ENCODE results near the gene HOXD8. TPM values are rescaled to one million over a fixed set of nuclear protein-coding genes. Genes with fewer than 3 reads are reported as not detected.

HOXD8 gene
- total and polyA plus RNA-seq, 5 donors, result 0.11 to 0.63 (median 0.38) TPM

DNA sequence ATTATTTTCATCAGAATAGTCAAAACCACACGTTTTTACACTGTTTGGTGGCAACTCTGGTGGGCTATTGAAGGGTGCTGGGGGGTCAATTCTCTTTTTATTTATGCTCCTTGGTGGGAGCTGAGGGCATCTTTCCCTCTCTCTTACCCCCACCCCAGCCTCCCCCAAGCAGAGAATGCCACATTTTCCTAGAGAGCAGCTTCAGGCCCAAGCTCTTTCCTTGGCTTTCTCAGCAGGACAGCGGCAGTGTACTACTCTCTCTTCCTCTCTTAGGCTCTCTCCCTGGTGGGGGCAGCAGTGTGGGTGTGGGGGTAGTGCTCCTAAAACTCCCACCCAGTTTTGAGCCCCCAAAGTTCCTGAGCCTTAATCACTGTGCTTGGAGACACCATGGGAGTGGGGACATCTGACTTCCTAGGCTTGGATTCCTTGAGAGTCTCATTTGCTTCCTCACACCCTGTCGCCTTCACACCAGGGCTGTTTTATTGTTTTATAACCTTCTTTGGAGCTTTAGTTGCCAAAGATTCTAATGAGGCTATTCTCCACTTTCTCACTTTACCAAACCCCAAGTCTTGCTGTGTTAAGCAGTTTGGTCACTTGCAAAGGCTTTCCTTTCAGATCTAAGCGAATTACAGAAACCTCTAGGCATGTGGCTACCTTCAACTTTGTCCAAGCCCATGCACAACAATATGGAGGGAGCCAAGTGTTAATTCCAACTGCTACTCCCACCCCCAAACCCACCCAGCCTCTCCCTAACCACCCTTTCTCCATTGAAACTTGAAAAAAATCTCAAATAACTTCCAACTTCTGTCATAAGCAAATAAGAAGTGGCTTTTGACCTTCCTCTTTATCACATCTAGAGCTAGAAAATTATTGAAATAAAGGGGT lies 15.8 kb downstream of the HOXD8 start:
- ATAC-seq, result no peak
- Histone ChIP-seq H3K27me3 (ENCODE audit: control insufficient read depth, insufficient read depth) (peaks cover 8% of the 10 kb centered on the region), H3K27ac (ENCODE audit: low read length) (no peak overlapping the region), H3K4me1 (ENCODE audit: control insufficient read depth, insufficient read depth, low read length) (no peaks in the 10 kb centered on the region), H3K4me3 (ENCODE audit: low read length) (no peak overlapping the region), H3K9me3 (ENCODE audit: control insufficient read depth, low read length) (no peaks in the 10 kb centered on the region)
- DNase-seq, result no peak
- WGBS, result 47% methylated on average over 4 of the region's 4 CpGs
- intact Hi-C loops (cut with DNase I), result loop anchor here in 3 of 4 donors (10.0 kb wide), 2 partner anchors 409 to 669 kb away; no protein-coding TSS in a partner anchor

DNA sequence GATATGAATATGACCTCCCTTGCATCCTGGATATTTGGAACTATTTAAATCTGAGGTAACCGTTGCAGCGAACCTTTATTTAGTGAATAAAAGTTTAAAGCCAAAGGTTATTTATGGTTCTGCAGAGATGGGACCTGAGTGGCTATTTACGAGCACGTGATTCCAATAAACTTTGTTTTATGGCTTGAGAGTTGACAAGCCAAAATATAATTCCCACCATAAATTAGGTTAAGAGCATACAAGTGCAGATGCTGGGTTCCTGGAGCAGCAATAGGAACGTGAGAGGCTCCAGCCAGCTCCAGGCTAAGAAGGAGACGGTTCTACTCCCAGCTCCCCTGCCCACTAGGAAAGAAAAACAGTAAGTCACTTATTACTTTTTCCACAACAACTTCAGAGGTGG lies 16.6 kb downstream of the HOXD8 start:
- no peak for ATAC-seq
- H3K4me1 ChIP-seq (ENCODE audit: control insufficient read depth, insufficient read depth, low read length), result no peaks in the 10 kb centered on the region
- no peaks in the 10 kb centered on the region for H3K9me3 ChIP-seq (ENCODE audit: control insufficient read depth, low read length)
- 36% methylated on average over 6 of the region's 6 CpGs for WGBS
- H3K27me3 ChIP-seq (ENCODE audit: control insufficient read depth, insufficient read depth), result peaks cover 8% of the 10 kb centered on the region
- DNase-seq, result no peak
- intact Hi-C loops (cut with DNase I), result loop anchor here in 3 of 4 donors (10.0 kb wide), 2 partner anchors 409 to 669 kb away; no protein-coding TSS in a partner anchor
- H3K27ac ChIP-seq (ENCODE audit: low read length), result no peak overlapping the region
- H3K4me3 ChIP-seq (ENCODE audit: low read length), result no peak overlapping the region

DNA sequence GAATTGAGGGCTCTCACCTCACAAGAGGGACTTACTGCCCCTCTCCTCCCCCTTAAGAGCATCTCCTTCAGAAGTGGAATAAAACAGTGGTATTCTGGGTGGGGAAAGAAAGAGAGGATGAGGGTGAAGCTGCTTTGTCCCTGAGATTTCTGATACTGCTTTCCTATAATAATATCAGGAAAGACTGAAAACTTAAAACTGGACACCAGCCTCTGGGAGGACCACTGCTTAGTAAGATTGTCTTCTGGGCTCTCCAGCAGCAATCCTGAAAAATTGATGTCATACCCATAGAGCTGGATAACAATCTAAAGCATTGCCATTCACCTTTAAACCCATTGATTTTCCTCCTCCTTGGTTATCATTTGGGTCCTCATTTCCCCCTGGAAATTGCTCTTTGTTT lies 17.1 kb downstream of the HOXD8 start:
- DNase-seq (no peak), ATAC-seq (no peak)
- no peak overlapping the region for H3K4me3 ChIP-seq (ENCODE audit: low read length)
- no peak overlapping the region for H3K27ac ChIP-seq (ENCODE audit: low read length)
- H3K27me3 ChIP-seq (ENCODE audit: control insufficient read depth, insufficient read depth), result peaks cover 8% of the 10 kb centered on the region
- peaks cover 2% of the 10 kb centered on the region for H3K4me1 ChIP-seq (ENCODE audit: control insufficient read depth, insufficient read depth, low read length)
- intact Hi-C loops (cut with DNase I), result loop anchor here in 3 of 4 donors (10.0 kb wide), 2 partner anchors 408 to 668 kb away; no protein-coding TSS in a partner anchor
- H3K9me3 ChIP-seq (ENCODE audit: control insufficient read depth, low read length), result no peaks in the 10 kb centered on the region

DNA sequence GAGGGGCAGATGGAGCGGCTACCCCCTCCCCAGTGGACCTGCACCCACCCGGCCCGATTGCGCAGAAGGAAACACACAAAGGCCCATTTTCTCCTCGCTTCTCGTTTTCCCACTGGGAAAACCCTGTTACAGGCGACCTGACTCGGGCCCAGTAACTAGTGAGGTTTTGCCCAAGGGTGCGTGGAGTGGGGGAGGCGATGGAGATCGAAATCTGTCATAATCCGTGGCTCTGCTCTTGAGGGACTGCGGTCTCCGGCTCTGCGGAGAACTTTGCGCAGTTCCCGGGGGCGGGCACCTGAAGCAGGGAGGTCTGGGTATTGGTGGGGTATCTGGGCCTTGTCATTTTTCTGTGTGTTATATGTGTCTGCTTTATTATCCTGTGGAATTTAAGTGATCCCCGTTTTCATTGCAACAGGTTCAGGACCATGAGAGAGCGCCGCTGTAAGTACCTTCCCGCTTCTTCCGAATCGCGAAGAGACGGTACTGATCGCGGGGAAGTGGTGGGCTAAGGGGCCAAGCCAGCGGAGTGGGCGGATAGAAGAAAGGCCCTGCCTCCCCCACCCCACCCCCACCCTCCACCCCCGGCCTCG lies 17.8 kb downstream of the HOXD8 start:
- no peaks in the 10 kb centered on the region for H3K9me3 ChIP-seq (ENCODE audit: control insufficient read depth, low read length)
- no peak for ATAC-seq
- WGBS, result 19% methylated on average over 32 of the region's 32 CpGs
- H3K4me3 ChIP-seq (ENCODE audit: low read length), result no peak overlapping the region
- intact Hi-C loops (cut with DNase I), result loop anchor here in 3 of 4 donors (10.0 kb wide), 2 partner anchors 407 to 667 kb away; no protein-coding TSS in a partner anchor
- H3K27me3 ChIP-seq (ENCODE audit: control insufficient read depth, insufficient read depth), result peaks cover 8% of the 10 kb centered on the region
- no peak overlapping the region for H3K27ac ChIP-seq (ENCODE audit: low read length)
- no peak for DNase-seq
- peaks cover 3% of the 10 kb centered on the region for H3K4me1 ChIP-seq (ENCODE audit: control insufficient read depth, insufficient read depth, low read length)

DNA sequence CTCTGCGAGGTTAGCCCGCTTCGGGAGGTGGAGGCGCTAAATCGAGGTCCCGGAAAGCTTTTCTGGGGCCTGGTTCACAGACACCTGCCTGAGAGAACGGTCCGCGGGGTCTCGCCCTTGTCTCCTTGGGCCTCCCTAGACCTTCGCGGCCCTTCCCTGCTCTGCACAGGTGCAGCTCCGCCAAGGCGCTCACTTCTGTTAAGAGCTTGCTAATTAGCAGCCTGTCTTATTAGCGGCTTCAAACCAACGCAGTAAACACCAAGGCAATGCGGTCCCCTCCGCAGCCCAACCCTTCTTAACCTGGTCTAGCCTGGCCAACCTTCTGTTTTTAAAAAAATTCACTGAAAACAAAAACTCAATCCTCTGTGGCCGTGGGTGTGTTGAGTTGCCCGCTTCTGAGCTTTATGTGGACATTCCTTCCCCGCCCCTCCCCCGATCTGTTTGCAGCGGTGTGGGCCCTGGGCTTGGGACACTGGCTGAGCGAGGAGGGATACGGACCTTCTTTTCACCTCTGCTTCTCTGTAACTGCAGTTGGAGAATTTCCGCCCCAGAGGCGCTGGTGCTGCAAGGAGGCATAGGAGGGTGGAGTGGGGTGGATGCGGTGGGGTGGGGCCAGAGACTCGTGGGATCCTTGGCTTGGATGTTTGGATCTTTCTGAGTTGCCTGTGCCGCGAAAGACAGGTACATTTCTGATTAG lies 18.4 kb downstream of the HOXD8 start:
- Histone ChIP-seq H3K27ac (ENCODE audit: low read length) (no peak overlapping the region), H3K4me3 (ENCODE audit: low read length) (no peak overlapping the region), H3K27me3 (ENCODE audit: control insufficient read depth, insufficient read depth) (peaks cover 8% of the 10 kb centered on the region), H3K4me1 (ENCODE audit: control insufficient read depth, insufficient read depth, low read length) (peaks cover 3% of the 10 kb centered on the region), H3K9me3 (ENCODE audit: control insufficient read depth, low read length) (no peaks in the 10 kb centered on the region)
- 14% methylated on average over 31 of the region's 31 CpGs for WGBS
- DNase-seq (no peak), ATAC-seq (no peak)
- intact Hi-C loops (cut with DNase I), result loop anchor here in 3 of 4 donors (10.0 kb wide), 2 partner anchors 407 to 667 kb away; no protein-coding TSS in a partner anchor

DNA sequence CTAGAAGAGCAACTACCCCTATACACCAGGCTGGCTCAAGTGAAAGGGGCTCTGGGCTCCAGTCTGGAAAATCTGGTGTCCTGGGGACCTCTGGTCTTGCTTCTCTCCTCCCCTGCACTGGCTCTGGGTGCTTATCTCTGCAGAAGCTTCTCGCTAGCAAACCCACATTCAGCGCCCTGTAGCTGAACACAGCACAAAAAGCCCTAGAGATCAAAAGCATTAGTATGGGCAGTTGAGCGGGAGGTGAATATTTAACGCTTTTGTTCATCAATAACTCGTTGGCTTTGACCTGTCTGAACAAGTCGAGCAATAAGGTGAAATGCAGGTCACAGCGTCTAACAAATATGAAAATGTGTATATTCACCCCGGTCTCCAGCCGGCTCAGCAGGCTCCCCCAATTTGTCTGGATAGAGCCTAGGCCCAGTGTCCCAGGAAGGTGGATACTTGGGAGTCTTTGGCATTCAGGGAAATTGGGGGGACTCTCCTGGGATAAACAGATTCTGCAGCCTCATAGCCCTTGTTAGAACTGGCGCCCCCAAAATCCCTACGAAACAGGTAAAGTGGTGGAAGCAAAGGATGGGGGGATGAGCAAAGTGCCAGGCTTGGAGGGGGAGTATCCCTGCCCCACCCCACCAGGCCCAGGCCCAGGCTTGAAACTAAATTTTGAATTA lies 19.4 kb downstream of the HOXD8 start:
- 31% methylated on average over 11 of the region's 11 CpGs for WGBS
- H3K27ac ChIP-seq (ENCODE audit: low read length), result no peak overlapping the region
- H3K4me1 ChIP-seq (ENCODE audit: control insufficient read depth, insufficient read depth, low read length), result peaks cover 3% of the 10 kb centered on the region
- no peak for DNase-seq
- H3K9me3 ChIP-seq (ENCODE audit: control insufficient read depth, low read length), result no peaks in the 10 kb centered on the region
- H3K4me3 ChIP-seq (ENCODE audit: low read length), result no peak overlapping the region
- intact Hi-C loops (cut with DNase I), result loop anchor here in 3 of 4 donors (10.0 kb wide), 2 partner anchors 406 to 666 kb away; no protein-coding TSS in a partner anchor
- ATAC-seq, result no peak
- H3K27me3 ChIP-seq (ENCODE audit: control insufficient read depth, insufficient read depth), result peaks cover 3% of the 10 kb centered on the region

DNA sequence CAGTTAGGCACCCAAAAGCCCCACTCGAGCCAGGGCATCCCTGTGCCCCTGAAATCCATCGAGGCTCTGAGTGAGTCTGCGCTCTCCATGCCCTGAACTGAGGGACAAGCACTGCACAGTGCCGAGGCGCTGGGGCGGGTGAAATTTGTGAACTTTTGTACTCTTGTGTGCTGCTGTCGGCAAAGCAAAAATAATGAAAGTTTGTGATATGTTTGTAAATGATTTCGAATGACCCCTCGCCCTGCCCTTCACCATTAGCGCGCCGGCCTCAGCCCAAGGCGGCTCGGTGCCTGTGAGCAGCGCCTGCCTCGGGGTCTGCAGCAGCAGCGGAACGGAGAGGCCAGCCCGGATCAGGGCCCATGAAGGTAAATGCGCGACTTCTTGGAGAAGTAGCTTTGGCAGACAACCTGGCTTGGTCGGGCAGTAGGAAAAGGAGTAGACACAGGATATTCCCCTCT lies 20.0 kb downstream of the HOXD8 start:
- H3K27ac ChIP-seq (ENCODE audit: low read length), result no peak overlapping the region
- peaks cover 3% of the 10 kb centered on the region for H3K4me1 ChIP-seq (ENCODE audit: control insufficient read depth, insufficient read depth, low read length)
- DNase-seq (no peak), ATAC-seq (no peak)
- peaks cover 3% of the 10 kb centered on the region for H3K27me3 ChIP-seq (ENCODE audit: control insufficient read depth, insufficient read depth)
- WGBS, result 29% methylated on average over 22 of the region's 22 CpGs
- no peak overlapping the region for H3K4me3 ChIP-seq (ENCODE audit: low read length)
- H3K9me3 ChIP-seq (ENCODE audit: control insufficient read depth, low read length), result no peaks in the 10 kb centered on the region
- intact Hi-C loops (cut with DNase I), result loop anchor here in 3 of 4 donors (10.0 kb wide), 2 partner anchors 405 to 665 kb away; no protein-coding TSS in a partner anchor

DNA sequence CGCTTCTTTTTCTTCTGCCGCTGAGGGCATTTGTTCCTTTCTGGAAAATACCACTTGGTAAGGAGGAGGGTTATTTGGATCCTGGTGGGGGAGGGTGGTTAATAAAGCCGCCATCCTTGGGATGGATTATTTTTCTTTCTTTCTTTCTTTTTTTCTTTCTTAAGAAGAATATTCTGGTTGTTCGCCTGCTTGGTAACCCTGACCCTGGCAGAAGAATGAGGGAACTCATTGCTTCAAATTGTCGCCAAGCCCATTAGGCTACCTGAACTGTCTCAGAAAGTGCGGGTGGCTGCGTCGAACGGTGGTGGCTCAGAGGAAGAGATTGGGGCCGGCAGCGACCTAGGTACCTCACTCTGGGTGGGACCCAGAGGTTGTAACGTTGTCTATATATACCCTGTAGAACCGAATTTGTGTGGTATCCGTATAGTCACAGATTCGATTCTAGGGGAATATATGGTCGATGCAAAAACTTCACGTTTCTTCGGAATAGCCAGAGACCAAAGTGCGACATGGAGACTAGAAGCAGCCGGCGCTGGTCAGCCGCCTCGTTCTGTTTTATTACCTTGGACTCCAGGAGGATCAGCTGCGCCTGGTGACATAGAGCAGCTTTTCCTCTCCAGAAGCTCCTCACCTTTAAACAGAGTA lies 20.6 kb downstream of the HOXD8 start:
- H3K9me3 ChIP-seq (ENCODE audit: control insufficient read depth, low read length), result no peaks in the 10 kb centered on the region

DNA sequence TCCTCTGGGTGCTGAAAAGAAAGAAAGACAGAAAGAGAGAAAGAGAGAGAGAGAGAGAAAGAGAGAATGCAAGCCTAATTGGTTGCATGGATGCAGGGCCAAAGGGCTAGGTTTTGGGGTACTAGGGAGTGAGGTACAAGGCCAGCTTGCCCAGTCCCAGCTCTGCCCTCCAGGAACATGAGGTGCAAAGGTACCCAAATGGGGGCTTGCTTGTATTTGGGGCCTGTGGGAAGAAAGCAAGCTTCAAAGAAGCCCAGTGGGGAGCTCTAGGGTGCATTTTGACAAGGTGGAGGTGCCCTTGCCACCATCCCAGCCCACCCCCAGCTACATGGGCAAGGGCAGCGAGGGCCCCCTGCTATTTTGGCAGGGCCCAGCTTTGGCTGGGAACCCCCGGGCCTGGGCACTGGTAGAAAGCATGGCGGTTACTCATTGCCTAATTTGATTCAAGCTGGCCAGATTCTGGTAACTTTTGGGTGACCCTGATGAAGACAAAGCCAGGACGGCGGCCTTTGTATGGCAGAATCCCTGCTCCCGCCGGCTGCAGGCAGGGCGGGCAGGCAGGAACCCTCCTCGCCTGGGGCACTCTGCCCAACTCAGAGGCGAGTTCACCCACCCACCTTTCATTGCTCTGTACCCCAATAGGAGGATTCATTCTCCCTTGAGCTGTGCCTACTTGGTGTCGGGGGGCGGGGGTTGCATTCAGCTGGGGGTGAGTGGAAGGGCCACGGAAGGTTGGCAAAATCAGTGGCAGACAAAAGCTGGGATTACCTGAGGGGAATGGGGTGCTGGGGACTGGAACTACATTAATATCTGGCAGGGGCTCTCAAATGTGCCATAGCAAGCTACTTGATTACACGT lies 21.3 kb downstream of the HOXD8 start:
- Histone ChIP-seq H3K27ac (ENCODE audit: low read length) (no peak overlapping the region), H3K4me3 (ENCODE audit: low read length) (no peak overlapping the region), H3K9me3 (ENCODE audit: control insufficient read depth, low read length) (no peaks in the 10 kb centered on the region), H3K4me1 (ENCODE audit: control insufficient read depth, insufficient read depth, low read length) (peaks cover 3% of the 10 kb centered on the region), H3K27me3 (ENCODE audit: control insufficient read depth, insufficient read depth) (no peaks in the 10 kb centered on the region)
- ATAC-seq (no peak), DNase-seq (no peak)
- intact Hi-C loops (cut with DNase I), result no loop called here
- WGBS, result 23% methylated on average over 14 of the region's 14 CpGs

More for the DNA sequence above, 20.6 kb downstream of the HOXD8 start:
- ATAC-seq (no peak), DNase-seq (no peak)
- 20% methylated on average over 24 of the region's 24 CpGs for WGBS
- Histone ChIP-seq H3K27me3 (ENCODE audit: control insufficient read depth, insufficient read depth) (no peaks in the 10 kb centered on the region), H3K4me3 (ENCODE audit: low read length) (no peak overlapping the region), H3K4me1 (ENCODE audit: control insufficient read depth, insufficient read depth, low read length) (peaks cover 3% of the 10 kb centered on the region), H3K27ac (ENCODE audit: low read length) (no peak overlapping the region)
- intact Hi-C loops (cut with DNase I), result loop anchor here in 3 of 4 donors (10.0 kb wide), 2 partner anchors 405 to 665 kb away; no protein-coding TSS in a partner anchor
